HepG2 (cell line): ENCODE results near the gene FAF2. TPM values are rescaled to one million over a fixed set of nuclear protein-coding genes. Genes with fewer than 3 reads are reported as not detected.

Experiments
- ATAC-seq: fragments of 200-7000 bp; cut with Tn5 transposase; 3 replicates; pipeline ENCODE4 v1.9.1; 2020; ENCODE audit warnings: mild to moderate bottlenecking, moderate library complexity
- BruUV-seq: library from RNA; stranded (reverse); fragments of 400-500 nt; replicated peaks from 2 replicates; lab custom pipeline; 2021; lab: Mats Ljungman, UMichigan
- CTCF ChIA-PET: fragments of 300-600 bp; formaldehyde crosslinking; extraction: SDS; loops from one replicate; lab custom pipeline; 2021; ENCODE audit warnings: low total read pairs, inconsistent platforms, low intra/inter-chr PET ratio; lab: Yijun Ruan, JAX
- POLR2A ChIA-PET: fragments of 350-600 bp; sonication (Branson Sonifier 250); formaldehyde crosslinking; loops from one replicate; lab custom pipeline; 2020; ENCODE audit warnings: antibody characterized with exemption, inconsistent platforms; lab: Yijun Ruan, JAX
- DNase-seq: peaks from one replicate; pipeline ENCODE4 v3.0.0-alpha.2; 2015; ENCODE audit warnings: low spot score
- FAIRE-seq: peaks from 3 replicates; lab custom pipeline; 2011; peaks lifted over from hg19 to GRCh38; lab: Jason Lieb, UNC
- H2AFZ ChIP-seq: one replicate; pipeline ENCODE4 v1.6.1; 2011; ENCODE audit warnings: low read length, inconsistent platforms
- H3K27ac ChIP-seq: fragments of 300-600 bp; 3 replicates; pipeline ENCODE4 v1.8.0; 2011; ENCODE audit warnings: mixed run types, mild to moderate bottlenecking, mixed read lengths, low read length, inconsistent platforms; ENCODE audit not compliant: insufficient read depth; ENCODE audit errors: extremely low read length
- H3K27me3 ChIP-seq, 2 experiments: fragments of 200-600 bp in 1 of 2; 2 replicates in 1 of 2; 3 replicates in 1 of 2; pipeline versions ENCODE4 v1.6.0 to v1.8.0; 2011; ENCODE audit warnings: low read length in 2 of 2, mild to moderate bottlenecking in 2 of 2, moderate library complexity in 2 of 2, inconsistent platforms in 1 of 2; ENCODE audit not compliant: insufficient read depth in 2 of 2, control insufficient read depth in 1 of 2
- H3K36me3 ChIP-seq, 2 experiments: fragments of 200-600 bp in 1 of 2; replicated peaks in 1 of 2; 2 replicates in 1 of 2; 3 replicates in 1 of 2; pipeline versions ENCODE4 v1.5.1 to v1.8.0; 2011; ENCODE audit warnings: low read length in 2 of 2, inconsistent platforms in 1 of 2; ENCODE audit not compliant: insufficient read depth in 2 of 2, control insufficient read depth in 1 of 2
- H3K4me1 ChIP-seq: 2 replicates; pipeline ENCODE4 v1.5.1; 2012; ENCODE audit warnings: low read length, inconsistent platforms; ENCODE audit not compliant: insufficient read depth
- H3K4me2 ChIP-seq: 2 replicates; pipeline ENCODE4 v1.6.0; 2011; ENCODE audit warnings: low read depth, low read length, inconsistent platforms
- H3K4me3 ChIP-seq, 3 experiments: fragments of 200-600 bp in 1 of 3; sonication (generic), shearing (Covaris generic) in 1 of 3; replicated peaks in 1 of 3; 2 replicates each; pipeline ENCODE4 v1.5.1; 2011 to 2016; ENCODE audit warnings: low read length in 3 of 3, inconsistent platforms in 2 of 3, low read depth in 2 of 3, mild to moderate bottlenecking in 2 of 3, control low read depth in 1 of 3, mixed read lengths in 1 of 3; ENCODE audit not compliant: insufficient read depth in 1 of 3
- H3K79me2 ChIP-seq: one replicate; pipeline ENCODE4 v1.6.1; 2011; ENCODE audit warnings: low read length, inconsistent platforms; ENCODE audit not compliant: insufficient read depth
- H3K9ac ChIP-seq: 2 replicates; pipeline ENCODE4 v1.6.0; 2011; ENCODE audit warnings: mild to moderate bottlenecking, low read depth, low read length, inconsistent platforms; ENCODE audit not compliant: insufficient read depth
- H3K9me3 ChIP-seq: 2 replicates; pipeline ENCODE4 v1.5.1; 2012; ENCODE audit warnings: mild to moderate bottlenecking, low read length
- H4K20me1 ChIP-seq: 2 replicates; pipeline ENCODE4 v1.6.0; 2011; ENCODE audit warnings: inconsistent platforms, mild to moderate bottlenecking, low read length, moderate library complexity; ENCODE audit not compliant: insufficient read depth
- MXD3 ChIP-seq: IDR thresholded peaks from 2 replicates; pipeline ENCODE4 v1.6.1; 2016; ENCODE audit warnings: mild to moderate bottlenecking, missing biosample characterization, missing genetic modification reagents
- NR2C2 ChIP-seq: sonication (generic); formaldehyde crosslinking; IDR thresholded peaks from 2 replicates; pipeline ENCODE4 v1.4.0; 2020; ENCODE audit warnings: missing genetic modification reagents, mild to moderate bottlenecking, moderate library complexity, borderline replicate concordance
- PRDM4 ChIP-seq: sonication (generic); formaldehyde crosslinking; IDR thresholded peaks from 2 replicates; pipeline ENCODE4 v1.9.0; 2021; ENCODE audit warnings: missing genetic modification reagents, borderline replicate concordance
- SRF ChIP-seq: IDR thresholded peaks from 2 replicates; pipeline ENCODE4 v1.6.1; 2011; ENCODE audit warnings: mild to moderate bottlenecking, low read depth, low read length, moderate library complexity
- ZKSCAN1 ChIP-seq: fragments of 150-350 bp; IDR thresholded peaks from 2 replicates; pipeline ENCODE4 v1.6.1; 2014; ENCODE audit warnings: low read length
- ZNF629 ChIP-seq: sonication (generic); formaldehyde crosslinking; conservative IDR thresholded peaks from 2 replicates; pipeline ENCODE4 v1.5.0; 2020; ENCODE audit warnings: missing genetic modification reagents
- WGBS: methylation state at CpG from one replicate; pipeline ENCODE4 v1.1.6; 2017; ENCODE audit warnings: low lambda C conversion rate; 5-methylcytosine and 5-hydroxymethylcytosine counted together
- in situ Hi-C: cut with HindIII; loops from 2 replicates; pipeline ENCODE4 v1.10.0; 2017; ENCODE audit warnings: low pct_unique_long_range_greater_than_20kb; ENCODE audit not compliant: extremely low pct_ligation_motif_present
- intact Hi-C: fragments of 100-400 bp; cut with micrococcal nuclease; formaldehyde crosslinking; loops from one replicate; pipeline ENCODE4 v1.10.0; 2022; ENCODE audit not compliant: unreplicated experiment
- polyA plus RNA-seq, 8 experiments: library from polyadenylated mRNA; depleted of rRNA in 3 of 8; stranded (reverse) in 7 of 8; unstranded in 1 of 8; fragments of >200 nt; fragmentation: Illumina TruSeq in 4 of 8; extraction: Trizol in 4 of 8; gene quantifications; 2 replicates each; pipeline versions ENCODE4 v1.2.1 to v1.2.3, GENCODE V29; 2011 to 2016; ENCODE audit warnings: low read depth in 4 of 8, missing spikeins in 1 of 8, mixed read lengths in 1 of 8; ENCODE audit not compliant: insufficient read depth in 1 of 8
- total RNA-seq, 5 experiments: library from RNA; depleted of rRNA; stranded (reverse); fragments of >200 nt; fragmentation: Illumina TruSeq; extraction: Trizol; gene quantifications; 2 replicates each; pipeline ENCODE4 v1.2.3, GENCODE V29; 2016; ENCODE audit warnings: low read depth in 1 of 5

Gene FAF2
- total and polyA plus RNA-seq, 2 of the 13 experiments (the other 11 are each of a cell fraction or from before 2014, with no cell fraction given) = 27.8 to 34.3 TPM

- Histone ChIP-seq H3K79me2 (peaks cover 6% of the 10 kb centered on the region), H3K9me3 (no peaks in the 10 kb centered on the region), H3K4me1 (peaks cover 65% of the 10 kb centered on the region), H2AFZ (no peak overlapping the region), H3K9ac (peak overlapping the region; percentile 21; the same call in 1 of the 2 replicates), H3K27ac (no peak overlapping the region), H3K4me2 (peak overlapping the region; percentile 93), H3K4me3 (no peak overlapping the region), H3K27me3 (no peaks in the 10 kb centered on the region; a peak in 1 of 5 replicates), H3K36me3 (no peaks in the 10 kb centered on the region), H4K20me1 (no peaks in the 10 kb centered on the region)
- ChIA-PET POLR2A (interaction anchor here (7.9 kb wide), 1 partner anchor 6 kb away, joined by 212 read pairs; the partner anchor contains the start of gene CDHR2), CTCF (no interaction called here)
- no TSS peak for BruUV-seq
- intact Hi-C loops = no loop called here
- FAIRE-seq (no peak), ATAC-seq (no peak), DNase-seq (no peak)
- in situ Hi-C loops = loop anchor here (25.0 kb wide), 1 partner anchor 821 kb away; the partner anchor contains the start of genes LMAN2 and RGS14
- 90% methylated on average over 8 of the region's 8 CpGs for WGBS
- TF ChIP-seq ZKSCAN1 (peak; percentile 32; the same call in 1 of the 2 replicates), ZNF629 (peak; percentile 59; the same call in 1 of the 2 replicates), NR2C2 (CRISPR knock-in tag) (0 out of 2 replicates have a peak, but pooled peaks have one; percentile 25), PRDM4 (no peak), MXD3 (CRISPR knock-in tag) (no peak), SRF (no peak)
Measured at GRCh38 chr5:176540956-176541337, 92.8 kb downstream of the FAF2 start.
